PFSK-1 (cell line): Measurements from ENCODE around the gene BANK1.

Source experiments
- POLR2AphosphoS5 ChIP-seq: IDR thresholded peaks from 2 replicates; pipeline ENCODE4 v1.6.1; 2012; ENCODE audit warnings: low read depth, mild to moderate bottlenecking, control low read depth, low read length, moderate library complexity
- TAF1 ChIP-seq: IDR thresholded peaks from 2 replicates; pipeline ENCODE4 v1.6.1; 2012; ENCODE audit warnings: low read length, control low read depth, borderline replicate concordance; ENCODE audit not compliant: insufficient read depth

GRCh38 chr4:101914761-101915160, 124.2 kb downstream of the BANK1 start:
- TF ChIP-seq POLR2AphosphoS5 (no peak), TAF1 (no peak)
